Activated CD8-positive, alpha-beta memory T cell treated with anti-CD3 and anti-CD28 coated beads for 4 hours (primary cell): ENCODE measurements around the gene DUSP7.

Experiments used
- DNase-seq, 2 donors: peaks; one replicate each; pipeline ENCODE4 v3.0.0-alpha.2; 2020; ENCODE audit warnings: low read depth in 2 of 2

DUSP7 gene

GRCh38 chr3:52029535-52029934 is 26.8 kb downstream of the DUSP7 start:
- DNase-seq = no peak

- DNase-seq = no peak
Observed at GRCh38 chr3:52029053-52029452, 27.3 kb downstream of the DUSP7 start.

- DNase-seq = no peak
Observed at GRCh38 chr3:52028572-52028971, 27.8 kb downstream of the DUSP7 start.

GRCh38 chr3:52026041-52026440 is 30.3 kb downstream of the DUSP7 start:
- no peak for DNase-seq

GRCh38 chr3:52025453-52025852 is 30.9 kb downstream of the DUSP7 start:
- no peak for DNase-seq

GRCh38 chr3:52024765-52025452 is 31.5 kb downstream of the DUSP7 start:
- DNase-seq = no peak

- no peak for DNase-seq
Observed at GRCh38 chr3:52023860-52024764, 32.3 kb downstream of the DUSP7 start.

GRCh38 chr3:52023101-52023770 is 33.1 kb downstream of the DUSP7 start:
- no peak for DNase-seq

GRCh38 chr3:52022323-52023100 is 33.9 kb downstream of the DUSP7 start:
- DNase-seq = no peak

- no peak for DNase-seq
Observed at GRCh38 chr3:52021489-52022268, 34.7 kb downstream of the DUSP7 start.

- no peak for DNase-seq
Observed at GRCh38 chr3:52020796-52021195, 35.6 kb downstream of the DUSP7 start.

GRCh38 chr3:52019352-52020080 is 36.9 kb downstream of the DUSP7 start:
- no peak for DNase-seq

GRCh38 chr3:52018319-52019000 is 37.9 kb downstream of the DUSP7 start:
- no peak for DNase-seq

- no peak for DNase-seq
Observed at GRCh38 chr3:52017586-52017985, 38.8 kb downstream of the DUSP7 start.

GRCh38 chr3:52015438-52016228 is 40.7 kb downstream of the DUSP7 start:
- DNase-seq = no peak

- DNase-seq = no peak
Observed at GRCh38 chr3:52014613-52015012, 41.8 kb downstream of the DUSP7 start.

GRCh38 chr3:52013802-52014598 is 42.4 kb downstream of the DUSP7 start:
- no peak for DNase-seq

GRCh38 chr3:52012699-52013098 is 43.7 kb downstream of the DUSP7 start:
- no peak for DNase-seq
